T1000 (cell line): ENCODE results near the gene KRTAP5-8.
"Not testable (repeated sequence)": the region's sequence is repeated elsewhere in the genome, so short reads cannot be mapped to it uniquely, and the experiment has no call there.

Source experiments
- DNase-seq: peaks from one replicate; lab custom pipeline; 2025; ENCODE audit warnings: mixed read lengths; lab: John Stamatoyannopoulos, UW

KRTAP5-8 gene, protein sequence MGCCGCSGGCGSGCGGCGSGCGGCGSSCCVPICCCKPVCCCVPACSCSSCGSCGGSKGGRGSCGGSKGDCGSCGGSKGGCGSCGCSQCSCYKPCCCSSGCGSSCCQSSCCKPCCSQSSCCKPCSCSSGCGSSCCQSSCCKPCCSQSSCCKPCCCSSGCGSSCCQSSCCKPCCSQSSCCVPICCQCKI

DNA sequence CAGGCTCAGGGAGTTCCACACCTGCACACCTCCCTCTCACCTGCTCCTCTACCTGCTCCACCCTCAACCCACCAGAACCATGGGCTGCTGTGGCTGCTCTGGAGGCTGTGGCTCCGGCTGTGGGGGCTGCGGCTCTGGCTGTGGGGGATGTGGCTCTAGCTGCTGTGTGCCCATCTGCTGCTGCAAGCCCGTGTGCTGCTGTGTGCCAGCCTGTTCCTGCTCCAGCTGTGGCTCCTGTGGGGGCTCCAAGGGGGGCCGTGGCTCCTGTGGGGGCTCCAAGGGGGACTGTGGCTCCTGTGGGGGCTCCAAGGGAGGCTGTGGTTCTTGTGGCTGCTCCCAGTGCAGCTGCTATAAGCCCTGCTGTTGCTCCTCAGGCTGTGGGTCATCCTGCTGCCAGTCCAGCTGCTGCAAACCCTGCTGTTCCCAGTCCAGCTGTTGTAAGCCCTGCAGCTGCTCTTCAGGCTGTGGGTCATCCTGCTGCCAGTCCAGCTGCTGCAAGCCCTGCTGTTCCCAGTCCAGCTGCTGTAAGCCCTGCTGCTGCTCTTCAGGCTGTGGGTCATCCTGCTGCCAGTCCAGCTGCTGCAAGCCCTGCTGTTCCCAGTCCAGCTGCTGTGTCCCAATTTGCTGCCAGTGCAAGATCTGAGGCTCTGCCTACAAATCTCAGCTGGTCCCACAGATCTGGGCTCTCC lies at the start of gene KRTAP5-8:
TSS of gene KRTAP5-8 (plus strand) at position 49 of the 689 bp plus-strand sequence. CDS start at position 80, 31 bp downstream.
- not testable (repeated sequence) for DNase-seq

DNA sequence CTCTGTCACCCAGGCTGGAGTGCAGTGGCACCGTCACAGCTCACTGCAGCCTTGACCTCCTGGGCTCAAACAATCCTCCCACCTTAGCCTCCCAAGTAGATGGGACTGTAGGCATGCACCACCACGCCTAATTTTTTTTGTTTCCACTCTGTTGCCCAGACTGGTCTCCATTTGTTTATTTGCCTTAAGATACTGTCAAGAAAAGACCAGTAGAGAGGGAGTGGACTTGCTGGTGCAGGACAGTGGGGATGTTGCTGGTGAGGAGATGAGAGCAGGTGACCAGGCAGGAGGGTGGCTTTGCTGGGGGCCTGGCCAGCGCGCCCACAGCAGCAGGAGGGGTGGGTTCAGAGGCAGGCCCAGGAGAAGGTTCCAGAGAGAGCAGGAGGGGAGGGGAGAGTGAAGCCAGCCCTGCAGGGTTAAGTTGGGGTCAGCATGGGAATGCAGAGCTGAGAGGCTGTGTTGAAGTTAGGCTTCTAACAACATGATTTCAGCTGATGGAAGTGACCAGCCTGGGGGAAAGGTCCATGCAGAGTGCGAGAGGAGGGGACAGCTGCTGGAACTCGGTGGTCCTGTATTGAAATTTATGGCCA lies 49.0 kb upstream of the KRTAP5-8 start:
- DNase-seq, result no peak

DNA sequence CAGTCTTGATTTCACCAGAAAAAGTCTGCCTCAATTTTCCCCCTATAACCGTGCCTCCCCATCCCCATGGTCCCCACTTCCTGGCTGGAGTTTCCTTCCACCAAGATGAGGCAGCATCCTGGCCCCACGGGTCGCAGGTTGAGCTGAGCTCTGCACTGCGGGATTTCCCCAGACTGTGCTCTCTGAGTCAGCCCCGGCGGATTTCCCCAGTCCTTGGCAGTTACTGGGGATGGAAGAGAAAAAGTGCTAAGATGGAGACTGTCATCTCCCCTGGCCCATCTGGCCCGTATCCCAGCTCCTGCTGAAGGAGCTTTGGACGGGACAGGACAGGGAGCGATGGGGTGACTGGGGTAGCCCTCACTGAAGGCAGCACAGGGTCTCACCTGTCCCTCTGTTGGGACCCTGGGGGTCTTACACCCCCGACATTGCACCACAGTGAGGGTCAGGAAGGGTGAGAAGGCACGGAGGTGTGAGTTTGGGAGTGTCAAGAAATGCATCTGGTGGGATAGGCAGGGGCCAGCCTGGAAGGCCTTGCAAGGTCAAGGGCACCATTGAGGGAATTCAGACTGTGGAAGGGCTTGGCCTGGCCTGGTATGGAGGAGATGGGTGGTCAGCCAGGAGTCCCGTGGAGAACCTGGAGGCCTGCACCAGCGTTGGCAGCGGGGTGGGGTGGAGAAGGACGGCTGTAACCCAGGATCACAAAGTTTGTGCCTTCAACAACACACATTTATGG lies 48.3 kb upstream of the KRTAP5-8 start:
- no peak for DNase-seq

DNA sequence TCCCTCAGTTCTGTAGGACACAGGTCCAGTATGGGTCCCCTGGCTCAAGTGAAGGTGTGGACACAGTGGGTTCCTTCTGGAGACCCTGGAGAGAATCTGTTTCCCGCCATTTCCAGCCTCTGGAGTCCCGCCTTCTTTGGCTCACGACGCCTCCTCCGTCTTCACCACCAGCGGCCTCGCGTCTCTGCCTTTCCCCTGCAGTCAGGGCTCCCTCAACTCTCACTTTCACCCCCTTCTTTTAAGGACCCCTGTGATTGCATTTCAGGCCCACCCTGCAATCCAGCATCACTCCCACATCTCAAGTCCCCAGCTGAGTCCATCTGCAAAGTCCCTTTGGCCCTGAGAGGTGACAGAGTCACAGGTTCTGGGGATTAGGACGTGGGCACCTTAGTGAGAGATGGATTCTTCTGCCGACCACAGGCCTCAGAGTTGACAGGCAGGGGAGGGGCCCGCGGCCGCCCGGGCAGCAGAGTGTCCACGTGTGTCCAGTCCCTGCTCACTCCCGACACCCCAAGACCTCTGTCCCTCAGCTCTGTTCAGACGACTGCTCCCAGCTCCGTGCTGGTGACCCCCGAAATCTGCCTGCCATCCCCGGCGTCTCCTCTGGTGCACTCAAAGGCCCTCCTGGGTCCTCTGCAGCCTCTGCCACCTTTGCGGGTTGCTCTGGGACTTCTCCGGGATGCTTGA lies 47.6 kb upstream of the KRTAP5-8 start:
- DNase-seq, result no peak

DNA sequence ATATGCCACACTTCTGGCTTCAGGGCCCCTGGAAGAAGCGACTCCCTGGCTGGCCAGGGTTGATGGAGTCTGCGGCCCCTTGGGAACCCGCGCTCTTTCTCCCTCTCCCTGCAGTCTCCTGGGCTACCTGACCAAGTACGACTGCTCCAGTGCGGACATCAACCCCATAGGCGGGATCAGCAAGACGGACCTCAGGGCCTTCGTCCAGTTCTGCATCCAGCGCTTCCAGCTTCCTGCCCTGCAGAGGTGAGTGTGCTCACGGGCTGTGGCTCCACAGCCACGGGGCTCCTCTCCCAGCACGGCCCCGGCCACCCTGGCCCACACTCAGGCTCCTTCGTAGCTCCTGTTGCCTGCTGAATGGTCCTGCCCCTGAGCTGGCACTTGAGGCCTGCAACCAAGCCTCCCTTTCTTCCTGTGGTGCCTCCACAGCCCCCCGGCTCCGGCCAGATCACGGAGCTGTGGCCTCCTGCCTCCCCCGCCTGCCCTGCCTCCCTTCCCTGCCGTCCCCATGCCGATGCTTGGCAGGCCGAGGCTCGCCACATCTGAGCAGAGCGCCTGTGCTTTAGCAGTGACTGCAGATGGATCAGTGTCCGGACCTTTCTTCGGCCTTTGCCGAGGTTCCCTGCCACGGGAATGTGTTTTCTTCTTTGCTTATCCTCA lies 47.0 kb upstream of the KRTAP5-8 start:
- no peak for DNase-seq

DNA sequence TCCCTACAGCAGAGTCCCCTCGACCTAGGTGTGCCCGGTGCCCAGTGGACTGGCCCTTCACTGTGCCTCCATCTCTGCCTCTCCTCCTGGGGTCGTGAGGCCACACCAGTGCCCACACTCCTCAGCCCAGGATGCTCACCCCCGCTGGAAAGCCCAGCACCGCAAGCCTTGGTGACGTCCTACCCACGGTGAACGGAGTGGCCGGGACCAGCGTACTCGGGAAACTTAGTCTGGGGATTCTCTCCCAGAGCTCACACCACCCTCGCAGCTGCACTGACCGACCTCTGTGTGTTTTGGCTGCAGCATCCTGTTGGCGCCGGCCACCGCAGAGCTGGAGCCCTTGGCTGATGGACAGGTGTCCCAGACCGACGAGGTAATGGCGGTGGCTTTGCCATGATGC lies 46.3 kb upstream of the KRTAP5-8 start:
- no peak for DNase-seq

DNA sequence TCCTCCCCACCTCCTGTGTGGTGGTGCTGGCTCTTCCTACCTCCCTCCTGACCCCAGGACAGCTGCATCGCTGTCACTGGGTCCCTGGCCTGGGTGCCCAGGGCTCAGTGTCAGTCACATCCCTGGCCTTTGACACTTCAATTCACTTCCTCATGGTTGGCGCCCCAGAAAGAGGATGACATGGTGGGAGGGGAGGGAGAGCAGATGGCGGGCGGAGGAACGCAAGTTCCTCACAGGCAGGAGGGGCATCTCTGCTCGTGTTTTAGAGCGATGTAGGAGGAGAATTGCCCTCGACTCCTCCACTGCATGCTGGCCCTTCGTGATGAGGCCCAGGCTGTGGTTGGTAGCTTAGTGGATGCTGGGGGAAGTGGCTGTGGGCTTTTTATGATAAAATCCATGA lies 45.9 kb upstream of the KRTAP5-8 start:
- no peak for DNase-seq

DNA sequence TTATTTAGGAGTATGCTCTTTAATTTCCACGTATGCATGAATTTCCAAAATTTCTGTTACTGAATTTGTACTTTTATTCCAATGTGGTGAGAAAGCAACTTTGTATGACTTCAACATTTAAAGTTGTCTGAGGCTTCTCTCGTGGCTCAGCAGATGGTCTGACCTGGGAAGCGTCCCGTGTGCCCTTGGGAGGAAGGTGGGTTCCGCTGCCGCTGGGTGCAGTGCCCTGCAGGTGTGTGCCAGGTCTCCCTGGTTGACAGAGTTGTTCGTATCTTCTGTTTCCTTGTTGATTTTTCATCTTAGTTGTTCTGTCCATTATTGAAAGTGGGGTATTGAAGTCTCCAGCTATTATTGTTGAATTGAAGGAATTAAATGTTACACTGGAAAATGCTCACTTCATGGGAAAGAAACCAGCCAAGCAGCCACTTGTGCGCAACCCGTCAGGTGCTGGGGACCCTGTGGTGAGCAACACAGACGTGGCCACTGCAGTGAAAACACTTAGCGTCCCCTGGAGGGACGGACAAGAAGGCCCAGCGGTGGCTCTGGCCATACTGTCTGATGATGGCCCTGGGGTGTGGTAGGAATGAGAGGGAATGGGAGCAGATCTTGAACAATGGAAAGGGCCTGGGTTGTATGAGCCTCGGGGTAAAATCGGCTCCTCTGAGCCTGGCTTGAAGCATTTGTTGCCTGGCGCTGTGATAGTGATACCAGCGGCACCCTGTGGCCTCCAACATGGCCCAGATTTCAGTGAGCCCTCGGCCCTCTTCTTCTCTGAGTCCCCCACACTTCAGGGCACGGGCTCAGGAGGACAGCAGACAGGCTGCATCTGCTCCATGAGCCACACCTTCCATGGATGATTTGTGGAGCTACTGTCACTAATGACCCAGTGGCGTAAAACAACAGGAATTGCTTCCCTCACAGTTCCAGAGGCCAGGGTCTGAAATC lies 42.3 kb upstream of the KRTAP5-8 start:
- no peak for DNase-seq

DNA sequence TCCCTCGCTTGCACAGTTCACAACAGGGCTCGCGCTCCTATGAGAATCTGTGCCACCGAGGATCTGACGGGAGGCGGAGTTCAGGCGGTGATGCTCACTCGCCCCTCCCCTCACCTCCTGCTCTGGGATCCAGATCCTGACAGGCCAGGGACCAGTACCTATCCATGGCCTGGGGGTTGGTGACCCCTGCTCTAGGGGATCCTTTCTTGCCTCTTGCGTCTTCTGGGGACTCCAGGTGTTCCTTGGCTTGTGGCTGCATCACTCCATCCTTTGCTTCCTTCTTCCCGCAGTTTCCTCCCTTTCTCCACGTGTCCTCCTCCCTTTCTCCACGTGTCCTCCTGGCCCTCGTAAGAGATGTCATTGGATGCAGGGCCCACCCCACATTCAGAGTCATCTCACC lies 41.4 kb upstream of the KRTAP5-8 start:
- no peak for DNase-seq

DNA sequence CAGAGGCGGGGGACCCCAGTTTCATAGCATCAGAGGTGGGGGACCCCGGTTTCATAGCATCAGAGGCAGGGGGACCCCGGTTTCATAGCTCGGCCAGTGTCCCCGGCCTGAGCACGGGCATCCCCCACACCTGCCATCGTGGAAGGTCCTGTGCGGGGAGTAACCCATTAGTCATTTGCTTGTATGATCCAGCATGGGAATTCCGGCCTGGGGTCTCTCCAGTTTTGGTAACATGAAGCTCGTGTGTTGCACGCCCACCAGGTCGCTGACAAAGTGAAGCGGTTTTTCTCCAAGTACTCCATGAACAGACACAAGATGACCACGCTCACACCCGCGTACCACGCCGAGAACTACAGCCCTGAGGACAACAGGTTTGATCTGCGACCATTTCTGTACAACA lies 39.7 kb upstream of the KRTAP5-8 start:
- no peak for DNase-seq

DNA sequence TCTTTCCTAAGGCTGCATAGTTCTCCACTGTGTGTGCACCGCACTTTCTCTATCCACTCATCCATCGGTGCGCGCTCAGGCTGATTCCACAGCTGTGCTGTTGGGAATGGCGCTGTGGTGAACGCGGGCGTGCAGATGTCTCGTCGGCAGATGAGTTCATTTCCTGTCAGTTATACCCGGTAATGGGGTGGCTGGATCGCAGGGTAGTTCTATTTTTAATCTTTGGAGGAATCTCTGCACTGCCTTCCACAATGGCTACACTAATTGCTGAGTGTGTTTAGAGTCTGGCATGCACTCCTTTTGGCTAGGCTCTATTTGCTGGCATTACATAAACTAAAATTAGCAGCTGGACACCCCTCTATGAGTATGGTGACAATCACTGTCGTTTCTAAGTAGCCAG lies 38.7 kb upstream of the KRTAP5-8 start:
- no peak for DNase-seq

DNA sequence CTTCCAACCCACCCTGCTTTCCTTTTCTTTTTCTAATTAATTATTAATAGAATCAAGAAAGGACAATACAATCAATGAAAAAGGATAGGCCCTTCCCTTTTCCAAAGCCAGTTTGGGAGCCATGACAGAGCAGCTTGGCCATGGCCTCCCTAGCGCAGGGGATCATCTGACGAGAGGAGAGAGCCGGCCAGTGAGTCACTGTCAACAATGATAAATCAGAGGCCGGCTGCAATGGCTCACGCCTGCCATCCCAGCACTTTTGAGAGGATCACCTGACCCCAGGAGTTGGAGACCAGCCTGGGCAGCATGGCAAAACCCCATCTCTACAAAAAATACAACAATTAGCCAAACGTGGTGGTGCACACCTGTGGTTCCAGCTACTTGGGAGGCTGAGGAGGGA lies 38.3 kb upstream of the KRTAP5-8 start:
- DNase-seq, result no peak

DNA sequence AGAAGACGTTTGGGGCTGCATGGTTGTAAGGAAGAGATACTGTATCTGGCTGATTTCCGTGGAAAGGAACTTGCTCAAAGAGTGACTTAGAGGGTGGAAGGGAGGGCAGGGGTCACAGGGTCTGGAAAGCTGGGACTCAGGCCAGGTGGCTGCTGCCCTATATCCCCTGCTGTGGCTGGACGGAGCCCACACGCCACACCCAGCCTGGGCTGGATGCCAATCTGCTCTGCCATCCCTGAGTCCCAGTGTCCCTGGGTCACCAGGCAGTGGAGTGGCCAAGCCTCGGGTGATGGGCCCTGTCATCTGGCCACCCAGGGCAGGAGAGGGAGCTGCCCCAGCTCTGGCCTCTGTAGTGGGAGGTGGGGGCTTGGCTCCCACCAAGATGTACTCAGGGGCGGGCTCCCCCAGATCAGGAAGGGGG lies 37.2 kb upstream of the KRTAP5-8 start:
- no peak for DNase-seq

DNA sequence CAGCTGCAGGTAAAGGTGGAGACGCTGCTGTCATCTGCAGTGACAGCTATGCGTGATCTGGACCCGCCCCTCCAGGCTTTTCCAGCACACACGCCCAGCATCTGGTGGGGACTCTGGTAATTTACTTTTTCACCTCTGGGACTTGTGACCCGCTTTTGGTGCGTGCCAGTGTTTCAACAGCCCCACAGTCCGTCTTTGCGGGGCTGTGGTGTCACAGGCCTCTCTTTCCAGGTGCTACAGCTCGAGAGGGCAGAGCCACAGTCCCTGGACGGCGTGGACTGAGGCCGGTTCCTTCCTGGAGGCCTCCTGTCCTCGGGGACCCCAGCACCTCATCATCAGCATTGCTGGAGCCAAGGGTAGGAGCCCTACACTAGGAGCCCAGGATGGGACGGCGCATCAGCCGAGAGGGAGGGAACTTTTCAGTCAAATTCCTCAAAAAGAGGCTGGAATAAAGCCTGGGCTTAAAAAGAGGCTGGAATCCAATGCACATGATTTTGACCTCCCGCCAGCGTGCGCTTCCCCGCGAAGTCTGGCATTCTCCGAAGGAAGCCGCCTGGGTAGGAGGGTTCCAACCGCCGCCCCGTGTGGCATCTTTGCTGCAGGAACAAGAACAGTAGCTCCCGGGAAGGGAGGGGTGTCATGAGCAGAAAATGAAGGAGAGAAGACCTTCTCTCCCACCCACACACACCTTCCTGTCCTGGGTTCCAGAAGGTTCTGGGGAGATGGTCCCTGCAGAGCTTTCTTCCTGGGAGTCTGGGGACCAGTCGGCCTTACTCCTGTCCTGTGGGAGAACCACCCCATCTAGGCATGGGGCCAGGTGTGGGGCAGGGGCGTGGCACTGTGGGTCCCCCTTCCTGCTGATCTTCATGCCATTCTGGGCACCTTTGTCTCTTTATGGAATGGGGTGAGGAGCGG lies 36.5 kb upstream of the KRTAP5-8 start:
- no peak for DNase-seq

DNA sequence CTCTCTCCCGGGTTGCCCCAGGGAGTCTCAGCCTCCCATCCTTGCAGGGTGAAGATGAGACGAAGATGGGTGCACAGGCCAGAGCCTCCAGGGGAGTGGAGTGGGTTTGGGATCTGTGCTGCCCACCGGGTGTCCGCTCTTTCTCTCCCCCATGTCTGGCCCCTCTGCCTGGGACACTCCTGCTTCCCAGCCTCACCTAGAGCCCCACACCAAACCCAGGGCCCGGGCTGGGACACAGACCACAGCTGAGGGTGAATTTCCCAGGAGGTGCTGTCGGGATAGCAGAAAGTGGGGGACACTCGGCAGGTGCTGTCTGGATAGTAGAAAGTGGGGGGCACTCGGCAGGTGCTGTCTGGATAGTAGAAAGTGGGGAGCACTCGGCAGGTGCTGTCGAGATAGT lies 35.8 kb upstream of the KRTAP5-8 start:
- no peak for DNase-seq

DNA sequence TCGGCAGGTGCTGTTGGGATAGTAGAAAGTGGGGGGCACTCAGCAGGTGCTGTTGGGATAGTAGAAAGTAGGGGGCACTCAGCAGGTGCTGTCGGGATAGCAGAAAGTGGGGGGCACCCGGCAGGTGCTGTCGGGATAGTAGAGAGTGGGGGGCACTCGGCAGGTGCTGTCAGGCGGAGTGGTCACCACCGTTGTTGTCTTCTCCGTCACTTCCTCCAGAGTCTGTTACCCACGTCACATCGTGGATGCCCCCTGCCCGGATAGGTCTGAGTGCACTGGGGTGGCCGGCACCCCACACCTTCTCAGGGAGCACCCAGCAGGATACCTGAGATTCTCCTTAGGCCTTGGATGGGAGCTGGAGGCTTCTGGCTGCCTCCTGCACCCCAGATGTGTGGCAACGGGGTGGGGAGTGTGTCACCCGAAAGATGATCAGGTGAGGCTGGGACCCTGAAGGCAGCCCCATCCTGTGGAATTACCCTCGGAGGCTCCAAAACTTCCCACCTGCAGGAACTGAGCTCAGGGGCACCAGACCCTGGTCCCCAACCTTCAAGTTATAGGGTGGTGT lies 34.9 kb upstream of the KRTAP5-8 start:
- DNase-seq, result no peak

DNA sequence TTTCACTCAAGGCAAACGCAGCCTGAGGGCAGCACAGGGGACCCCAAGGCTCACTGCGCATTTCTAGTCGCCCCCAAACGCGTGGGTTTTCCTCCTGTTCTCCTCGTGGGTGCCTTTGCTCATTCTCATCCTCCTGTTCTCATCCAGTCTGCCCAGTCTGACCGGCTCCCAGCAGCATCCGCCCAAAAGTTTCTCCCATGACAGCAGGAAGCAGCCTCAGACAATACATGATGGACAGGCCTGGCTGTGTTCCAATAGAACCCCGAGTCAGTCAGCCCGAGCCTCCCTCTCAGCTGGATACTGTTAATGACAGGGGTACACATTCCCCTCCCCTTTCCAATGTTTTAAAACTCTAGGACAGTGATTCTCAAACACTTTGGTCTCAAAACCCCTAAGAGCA lies 33.3 kb upstream of the KRTAP5-8 start:
- DNase-seq, result no peak

DNA sequence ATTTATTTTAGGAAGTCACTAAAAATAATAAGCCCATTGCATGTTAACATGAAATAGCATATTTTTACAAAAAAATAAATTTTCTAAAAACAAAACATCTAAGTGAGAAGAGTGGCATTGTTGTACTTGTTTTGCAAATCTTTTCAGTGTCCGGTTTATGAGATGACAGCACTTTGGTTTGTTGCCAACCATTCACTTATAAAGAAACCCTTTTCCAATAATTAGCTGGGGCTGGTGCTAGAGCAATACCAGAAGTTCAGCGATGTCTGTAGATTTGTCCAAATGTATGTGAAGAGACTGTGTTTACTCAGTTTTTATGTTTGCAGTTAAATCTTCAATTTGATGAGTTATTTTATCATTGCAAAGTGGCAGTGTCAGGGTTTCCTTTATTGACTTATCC lies 32.8 kb upstream of the KRTAP5-8 start:
- DNase-seq, result no peak

DNA sequence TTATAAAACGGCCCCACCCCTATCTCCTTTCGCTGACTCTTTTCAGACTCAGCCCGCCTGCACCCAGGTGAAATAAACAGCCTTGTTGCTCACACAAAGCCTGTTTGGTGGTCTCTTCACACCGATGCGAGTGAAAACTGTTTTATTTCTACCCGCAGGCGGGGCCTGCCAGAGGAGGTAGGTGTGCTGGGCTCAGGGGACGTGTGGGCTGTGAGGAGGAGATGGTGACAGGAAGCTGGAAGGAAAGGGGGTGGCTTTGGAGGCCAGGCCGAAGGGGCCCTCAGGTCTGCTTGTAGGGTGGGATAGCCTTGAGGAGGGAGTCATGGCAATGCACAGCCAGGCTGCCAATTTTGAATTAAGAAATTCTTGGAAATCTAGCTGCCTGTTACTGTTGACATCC lies 32.0 kb upstream of the KRTAP5-8 start:
- DNase-seq, result no peak
